DMS114 treated with DMSO at 0.1 percent for 48 hours (cell line): ENCODE measurements around the gene TIAM2.
"Not testable (repeated sequence)": the region's sequence is repeated elsewhere in the genome, so short reads cannot be mapped to it uniquely, and the experiment has no call there.

ENCODE experiments used
- DNase-seq: peaks from one replicate; lab custom pipeline; 2025; ENCODE audit not compliant: unreplicated experiment; lab: John Stamatoyannopoulos, UW

TIAM2 gene

DNA sequence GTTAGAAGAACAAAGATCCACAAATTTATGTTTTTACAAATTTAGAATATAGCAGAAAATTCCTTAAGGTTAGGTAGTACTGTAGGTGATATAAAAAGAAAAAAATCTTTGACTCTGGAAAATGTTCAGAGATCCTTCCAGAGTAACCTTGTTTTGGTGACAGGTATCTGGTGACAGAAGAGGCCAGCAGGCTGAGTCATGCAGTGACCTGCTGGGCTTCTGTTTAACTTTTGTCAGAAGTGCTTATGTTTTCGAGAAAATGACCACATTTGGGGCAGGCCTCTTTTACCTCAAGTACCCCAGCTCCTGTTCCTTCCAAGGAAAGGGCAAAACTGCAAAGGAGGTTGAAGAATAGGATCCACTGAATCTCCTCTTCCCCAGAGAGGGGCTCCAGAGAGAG lies 258.2 kb downstream of the TIAM2 start:
- DNase-seq: no peak

GRCh38 chr6:155254139-155254538 lies 259.0 kb downstream of the TIAM2 start:
- DNase-seq: no peak

GRCh38 chr6:155256122-155256795 lies 261.1 kb downstream of the TIAM2 start:
- DNase-seq: no peak

DNA sequence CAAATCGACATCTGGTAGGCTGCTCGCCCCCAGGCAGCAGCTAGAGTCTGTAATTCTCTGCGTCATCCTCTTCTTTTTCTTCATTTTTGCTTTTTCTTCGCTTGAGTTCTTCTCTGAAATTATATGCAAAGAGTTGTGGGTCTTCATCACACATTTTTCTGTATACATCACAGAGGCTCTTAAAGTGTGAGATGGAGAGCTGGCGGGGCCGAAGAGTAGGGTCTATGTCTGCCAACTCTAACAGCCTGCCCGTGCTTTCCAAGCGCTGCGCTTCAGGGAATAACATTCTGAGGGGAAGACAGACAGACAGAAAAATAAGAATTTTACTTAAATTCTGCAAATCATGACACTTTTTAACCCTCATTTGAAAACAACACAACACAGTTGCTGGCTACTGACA lies 262.7 kb downstream of the TIAM2 start:
- DNase-seq: no peak

DNA sequence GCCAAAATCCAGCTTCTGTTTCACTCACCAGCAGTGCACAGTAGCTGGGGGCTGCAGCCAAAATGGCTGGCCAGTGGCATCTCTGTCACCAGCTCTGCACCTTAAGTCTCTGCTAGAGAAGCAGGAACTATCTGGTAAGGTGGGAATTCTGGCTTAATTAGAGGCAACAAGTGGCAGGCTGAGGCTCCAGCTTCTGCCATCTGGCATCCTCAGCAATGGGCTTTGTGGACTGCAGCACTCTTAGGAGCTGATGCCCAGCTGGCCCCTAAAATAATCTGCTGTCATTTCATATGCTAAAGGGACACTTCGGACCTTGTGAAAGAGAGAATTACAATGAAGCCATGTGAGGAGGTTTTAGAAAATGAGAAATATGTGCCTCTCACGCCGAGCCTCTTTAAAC lies 264.1 kb downstream of the TIAM2 start:
- no peak for DNase-seq

- DNase-seq: no peak
Observed at GRCh38 chr6:155259897-155260296, 264.8 kb downstream of the TIAM2 start.

GRCh38 chr6:155260686-155261085 lies 265.6 kb downstream of the TIAM2 start:
- DNase-seq: no peak

DNA sequence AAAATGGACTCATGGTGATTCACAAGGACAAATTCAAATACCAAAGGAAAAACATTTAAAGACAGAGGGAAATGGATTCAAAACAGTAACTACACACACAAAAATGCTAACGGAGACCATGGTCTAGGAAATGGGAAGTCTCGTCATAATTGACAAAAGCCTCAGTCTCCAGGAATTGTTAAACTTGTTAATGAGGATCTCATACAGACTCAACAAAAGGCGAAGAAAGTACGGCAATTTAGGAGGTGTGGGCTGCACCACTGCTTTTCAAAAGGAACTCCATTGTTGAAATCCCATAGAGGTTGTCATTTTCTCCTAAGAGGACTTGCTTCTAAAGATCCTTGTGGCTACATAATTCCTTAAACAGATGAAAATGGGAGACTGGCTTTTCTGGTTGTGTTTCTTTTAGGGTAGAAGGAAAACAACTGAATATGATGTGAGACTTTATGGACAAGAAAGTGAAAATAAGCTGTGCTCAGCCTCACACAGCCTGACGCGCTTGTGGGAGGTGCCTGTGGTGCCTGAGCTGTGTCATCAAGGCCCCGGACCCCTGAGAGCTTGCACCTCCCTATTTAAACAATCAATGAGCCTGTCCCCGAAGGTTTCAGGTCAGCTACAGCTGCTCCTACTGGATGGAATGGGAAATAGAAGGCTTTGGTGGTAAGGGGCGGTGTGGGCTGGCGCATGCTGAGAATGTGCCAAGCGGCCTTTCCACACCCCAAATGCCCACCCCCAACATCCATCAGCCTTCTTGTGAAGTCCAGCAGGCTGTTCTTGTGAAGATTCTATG lies 266.2 kb downstream of the TIAM2 start:
- no peak for DNase-seq

DNA sequence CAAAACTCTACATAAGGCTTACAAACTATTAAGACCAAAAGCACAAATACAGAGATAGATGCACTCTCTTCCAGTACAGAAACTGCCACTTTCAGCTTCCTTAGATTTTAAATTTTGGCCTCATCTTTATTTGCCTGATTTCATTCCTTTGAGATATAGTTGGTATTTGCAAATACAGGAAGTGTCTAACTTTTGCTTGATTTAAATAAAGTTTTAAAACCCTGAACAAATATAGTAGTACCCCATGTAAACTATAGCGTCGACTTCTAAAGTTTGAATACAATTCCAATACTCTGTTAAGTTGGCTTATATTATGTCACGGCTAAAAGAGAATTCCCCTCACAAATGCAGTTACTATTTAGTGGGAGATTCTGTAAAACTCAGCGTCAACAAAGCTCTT lies 267.5 kb downstream of the TIAM2 start:
- no peak for DNase-seq

DNA sequence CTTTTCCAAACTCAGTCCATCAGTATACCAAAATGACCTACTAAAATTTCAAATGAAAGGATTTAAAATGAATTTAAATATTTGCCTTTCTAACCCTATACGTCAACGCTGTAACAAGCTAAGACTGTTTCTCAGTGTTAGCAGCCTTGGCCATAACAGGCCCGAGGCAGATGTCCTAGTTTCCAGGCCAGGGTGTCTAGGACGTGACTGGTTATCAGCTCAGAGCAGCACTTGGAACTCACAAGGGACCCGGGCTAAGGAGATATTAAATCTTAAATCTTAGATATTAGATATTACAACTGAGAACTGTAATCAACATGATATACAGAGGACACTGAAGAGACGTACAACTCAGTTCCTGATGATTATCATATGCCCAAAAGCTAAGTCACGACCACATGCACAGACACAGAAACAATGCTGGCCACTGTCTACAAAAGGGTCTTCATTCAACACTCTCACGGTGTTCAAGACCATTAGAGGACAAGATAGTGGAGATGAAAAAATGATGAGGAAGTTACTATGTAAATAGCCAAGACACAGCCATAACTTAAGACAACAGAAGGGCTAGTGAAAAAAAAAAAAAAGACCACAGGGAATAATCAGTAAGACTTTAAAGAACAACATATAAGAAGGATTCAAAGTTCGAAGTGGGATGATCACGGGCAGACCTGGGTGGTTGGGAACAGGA lies 268.4 kb downstream of the TIAM2 start, which contains the start of gene CLDN20:
CLDN20 (plus strand) TSS at position 641 of the 691 bp plus-strand sequence. CDS start 11,707 bp downstream, outside the sequence.
- DNase-seq: no peak

DNA sequence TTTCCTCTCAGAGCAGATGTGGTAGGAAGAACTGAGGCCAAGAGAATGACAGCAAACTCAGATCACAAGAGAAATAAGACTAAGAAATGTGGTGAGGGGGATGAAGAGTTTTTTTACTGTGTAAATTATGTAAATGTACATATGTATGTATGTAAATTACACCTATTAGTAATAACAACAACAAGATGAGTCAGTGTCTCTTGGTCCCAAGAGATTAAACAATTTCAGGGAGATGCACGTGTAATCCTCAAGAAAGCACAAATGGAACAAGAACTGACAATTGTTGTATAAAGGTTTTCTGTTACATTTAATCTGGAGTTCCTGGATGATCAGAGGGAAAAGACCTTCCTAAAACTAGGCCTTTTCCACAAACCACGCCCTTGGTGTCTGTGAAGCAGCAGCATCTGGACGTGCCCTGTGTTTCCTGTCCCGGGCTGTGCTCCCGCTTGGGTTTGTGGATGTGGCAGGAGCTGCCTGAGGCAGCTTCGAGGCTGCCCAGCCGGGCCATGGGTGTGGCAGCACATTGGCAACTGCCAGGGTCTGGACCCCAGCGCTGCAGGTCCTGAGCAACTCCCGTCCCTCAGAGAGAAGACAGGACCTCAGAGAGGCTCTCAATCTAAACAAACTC lies 269.7 kb downstream of the TIAM2 start:
- no peak for DNase-seq

DNA sequence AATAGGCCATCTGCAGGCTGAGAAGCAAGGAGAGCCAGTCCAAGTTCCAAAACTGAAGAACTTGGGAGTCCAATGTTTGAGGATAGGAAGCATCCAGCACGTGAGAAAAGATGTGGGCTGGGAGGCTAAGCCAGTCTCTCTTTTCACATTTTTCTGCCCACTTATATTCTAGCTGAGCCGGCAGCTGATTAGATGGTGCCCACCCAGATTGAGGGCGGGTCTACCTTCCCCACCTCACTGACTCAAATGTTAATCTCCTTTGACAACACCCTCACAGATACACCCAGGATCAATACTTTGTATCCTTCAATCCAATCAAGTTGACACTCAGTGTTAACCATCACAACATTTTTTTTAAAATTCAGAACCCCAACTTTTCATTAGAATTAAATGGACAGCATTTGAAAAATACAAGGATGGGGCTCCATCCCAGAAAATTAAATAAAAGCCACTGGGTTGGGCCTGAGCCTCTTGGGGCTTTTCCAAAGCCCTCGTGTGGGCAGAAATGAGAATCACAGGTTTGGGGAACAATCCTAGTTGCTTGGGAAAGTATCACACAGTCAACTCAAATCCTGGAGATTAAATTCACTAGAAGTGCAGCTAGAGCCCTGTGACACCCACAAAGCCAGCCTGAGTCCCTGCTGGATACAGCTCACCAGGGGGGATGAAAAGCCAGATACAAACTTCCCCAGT lies 270.9 kb downstream of the TIAM2 start:
- no peak for DNase-seq

GRCh38 chr6:155267411-155267810 lies 272.3 kb downstream of the TIAM2 start:
- DNase-seq: no peak

DNA sequence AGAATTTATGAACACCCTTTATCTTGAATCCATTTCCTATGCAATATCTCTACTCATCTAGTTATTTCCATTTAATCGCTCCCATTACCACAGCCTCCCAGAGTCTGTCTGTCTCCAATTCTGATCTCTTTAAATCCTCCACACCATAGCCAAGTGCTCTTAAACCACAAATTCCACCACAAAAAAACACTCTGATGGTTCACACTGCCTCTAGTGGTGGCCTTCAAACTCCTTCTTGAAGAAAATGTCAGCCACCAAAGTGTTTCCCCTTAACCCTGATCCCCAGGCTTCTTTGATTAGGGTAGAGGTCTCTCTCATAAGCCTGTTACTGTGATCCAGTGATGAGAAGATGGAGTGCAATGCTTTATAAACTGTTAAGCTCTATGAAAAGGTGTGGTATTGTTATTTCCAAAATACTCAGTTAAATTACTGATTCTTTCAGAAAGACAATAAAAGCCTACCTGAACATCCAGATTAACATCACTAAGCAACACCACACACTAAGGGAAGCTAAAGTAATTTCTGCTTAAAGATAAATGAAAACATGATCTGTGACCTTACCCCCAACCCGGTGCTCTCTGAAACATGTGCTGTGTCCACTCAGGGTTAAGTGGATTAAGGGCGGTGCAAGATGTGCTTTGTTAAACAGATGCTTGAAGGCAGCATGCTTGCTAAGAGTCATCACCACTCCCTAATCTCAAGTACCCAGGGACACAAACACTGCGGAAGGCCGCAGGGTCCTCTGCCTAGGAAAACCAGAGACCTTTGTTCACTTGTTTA lies 273.2 kb downstream of the TIAM2 start:
- not testable (repeated sequence) for DNase-seq

GRCh38 chr6:155269765-155270164 lies 274.6 kb downstream of the TIAM2 start:
- no peak for DNase-seq

DNA sequence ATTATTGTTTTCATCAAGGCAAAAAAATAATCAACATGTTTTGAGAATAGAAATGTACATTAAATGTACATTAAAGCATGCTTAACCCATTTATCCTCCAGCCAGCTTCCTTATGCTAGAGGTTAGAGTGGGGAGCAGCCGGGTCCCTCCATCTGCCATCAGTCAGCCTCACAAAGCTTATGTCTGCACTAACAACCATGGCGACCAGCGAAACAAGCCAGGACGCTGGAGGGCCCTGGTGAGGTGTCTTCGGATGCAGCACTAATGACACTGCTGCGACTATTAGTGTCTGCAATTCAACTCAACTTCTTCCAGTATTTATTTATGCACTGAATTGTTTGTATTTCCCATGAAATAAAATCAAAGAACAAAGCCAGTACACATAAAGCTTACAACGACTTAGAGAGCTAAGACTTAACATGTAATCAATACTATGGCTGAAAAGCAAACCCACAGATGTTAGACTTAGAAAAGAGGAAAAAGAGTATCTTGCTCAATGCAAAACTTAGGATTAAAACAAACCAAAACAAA lies 275.5 kb downstream of the TIAM2 start:
- no peak for DNase-seq

GRCh38 chr6:155271145-155271544 lies 276.0 kb downstream of the TIAM2 start:
- no peak for DNase-seq

- DNase-seq: no peak
Observed at GRCh38 chr6:155272353-155273232, 277.5 kb downstream of the TIAM2 start.

GRCh38 chr6:155273431-155273830 lies 278.3 kb downstream of the TIAM2 start:
- DNase-seq: no peak
